Spleen (tissue), 11 donors: ENCODE data around the gene PTPRG. TPM values are rescaled to one million over a fixed set of nuclear protein-coding genes. Genes with fewer than 3 reads are reported as not detected.

Experiments
- DNase-seq: peaks from one replicate; pipeline ENCODE4 v3.0.0-alpha.2; 2020
- H3K27ac ChIP-seq, 8 donors: fragments of 200-600 bp; sonication (generic) in 7 of 8; 1 replicate in 4 of 8; 2 replicates in 4 of 8; pipeline versions ENCODE4 v1.5.0 to v1.8.0; 2016 to 2021; ENCODE audit warnings: inconsistent platforms in 4 of 8, mild to moderate bottlenecking in 4 of 8, moderate library complexity in 1 of 8
- H3K27me3 ChIP-seq, 7 donors: fragments of 200-600 bp; sonication (generic) in 6 of 7; replicated peaks in 1 of 7; 1 replicate in 4 of 7; 2 replicates in 3 of 7; pipeline versions ENCODE4 v1.5.0 to v1.8.0; 2016 to 2021; ENCODE audit warnings: inconsistent platforms in 3 of 7, mild to moderate bottlenecking in 1 of 7
- H3K36me3 ChIP-seq, 6 donors: fragments of 200-600 bp; sonication (generic) in 5 of 6; 1 replicate in 4 of 6; 2 replicates in 2 of 6; pipeline versions ENCODE4 v1.5.0 to v1.8.0; 2016 to 2021; ENCODE audit warnings: inconsistent platforms in 2 of 6
- H3K4me1 ChIP-seq, 6 donors: fragments of 200-600 bp; sonication (generic) in 5 of 6; 1 replicate in 3 of 6; 2 replicates in 3 of 6; pipeline versions ENCODE4 v1.5.0 to v1.8.0; 2016 to 2021; ENCODE audit warnings: inconsistent platforms in 3 of 6
- H3K4me3 ChIP-seq, 8 donors: fragments of 200-600 bp; sonication (generic) in 7 of 8; 1 replicate in 4 of 8; 2 replicates in 4 of 8; pipeline versions ENCODE4 v1.5.0 to v1.8.0; 2016 to 2021; ENCODE audit warnings: inconsistent platforms in 4 of 8, mild to moderate bottlenecking in 4 of 8, moderate library complexity in 2 of 8
- H3K9me3 ChIP-seq, 8 donors: fragments of 200-600 bp; sonication (generic) in 7 of 8; 1 replicate in 4 of 8; 2 replicates in 4 of 8; pipeline versions ENCODE4 v1.5.0 to v1.8.0; 2016 to 2021; ENCODE audit warnings: inconsistent platforms in 4 of 8
- CTCF ChIP-seq, 11 experiments: fragments of 200-600 bp in 7 of 11; fragments of 450-650 bp in 4 of 11; sonication (generic) in 4 of 11; IDR thresholded peaks in 8 of 11; conservative IDR thresholded peaks in 3 of 11; 1 replicate in 7 of 11; 2 replicates in 4 of 11; pipeline versions ENCODE4 v1.4.0 to v1.8.0; 2016 to 2021; ENCODE audit warnings: antibody characterized with exemption in 11 of 11, inconsistent platforms in 4 of 11, mild to moderate bottlenecking in 1 of 11
- POLR2A ChIP-seq, 3 donors: fragments of 450-650 bp; IDR thresholded peaks; one replicate each; pipeline ENCODE4 v1.5.1; 2017; ENCODE audit warnings: antibody characterized with exemption in 3 of 3, mild to moderate bottlenecking in 1 of 3
- POLR2AphosphoS5 ChIP-seq, 3 donors: sonication (generic); formaldehyde crosslinking; IDR thresholded peaks; one replicate each; pipeline ENCODE4 v1.5.1; 2017; ENCODE audit warnings: antibody characterized with exemption in 3 of 3
- WGBS, 5 donors: extraction: QIAGEN DNeasy Blood & Tissue Kit in 3 of 5; methylation state at CpG; one replicate each; pipeline versions ENCODE4 v1.1.5 to v1.1.7; 2013 to 2018; 5-methylcytosine and 5-hydroxymethylcytosine counted together
- intact Hi-C: fragments of 100-400 bp; cut with DNase I; formaldehyde crosslinking; loops from one replicate; pipeline ENCODE4 v1.15.0; 2023; ENCODE audit warnings: low total_unique reads
- polyA plus RNA-seq, 3 donors: library from polyadenylated mRNA; stranded (reverse); fragments of 200-250 nt; gene quantifications; one replicate each; pipeline ENCODE4 v1.2.1, GENCODE V29; 2013
- total RNA-seq, 7 donors: library from RNA; depleted of rRNA in 3 of 7; stranded (reverse); fragments of >200 nt in 3 of 7; fragmentation: NEBNext Ultra II Directional in 4 of 7; extraction: Animal tissue kit (Norgen Biotek cat#: 25700) in 4 of 7; gene quantifications; one replicate each; pipeline versions ENCODE4 v1.1.0 to v1.2.1, GENCODE V29; 2016 to 2021
- donor health status: healthy with polysubstance abuse.
- donor health status: DM: no; HTN: no; CAD: no; lungs with moderate emphysema.
- donor health status: DM: no; HTN: no; CAD: no.
- donor health status: Bipolar disorder and iron deficiency.
- donor health status: healthy.
- donor health status: DM: no; HTN: no; CAD: no.
- donor health status: DM: yes; HTN: yes; CAD: no.

PTPRG gene
- total and polyA plus RNA-seq, 10 donors: 0.89 to 77.0 (median 34.5) TPM

- Histone ChIP-seq H3K4me3 (no peak overlapping the region), H3K27me3 (no peaks in the 10 kb centered on the region), H3K36me3 (no peaks in the 10 kb centered on the region), H3K27ac (no peak overlapping the region), H3K9me3 (no peaks in the 10 kb centered on the region), H3K4me1 (peaks cover 0 to under 1% (median 0%) of the 10 kb centered on the region in 6 donors)
- WGBS, 5 donors: 21 to 31% (median 22%) methylated on average over 1 of the region's 1 CpG
- no peak for DNase-seq
- intact Hi-C loops: no loop called here
- TF ChIP-seq POLR2AphosphoS5 (IDR thresholded peaks at IDR 0.05) (no peak), POLR2A (IDR thresholded peaks at IDR 0.05) (no peak), CTCF (IDR thresholded peaks at IDR 0.05 in 8 of 11, conservative IDR thresholded peaks at IDR 0.05 in 3 of 11) (peak in 8 of 11 experiments; percentile 14 to 46 (median 31))
Observed at GRCh38 chr3:61530355-61530754, 31.0 kb upstream of the PTPRG start.

- no peaks in the 10 kb centered on the region for H3K4me1 ChIP-seq
- no peaks in the 10 kb centered on the region for H3K27me3 ChIP-seq
- intact Hi-C loops: no loop called here
- 60 to 68% (median 65%) methylated on average over 2 of the region's 2 CpGs for WGBS, 5 donors
- no peak for TF ChIP-seq POLR2AphosphoS5 (IDR thresholded peaks at IDR 0.05)
- TF ChIP-seq POLR2A (IDR thresholded peaks at IDR 0.05): no peak
- no peak for TF ChIP-seq CTCF (IDR thresholded peaks at IDR 0.05 in 8 of 11, conservative IDR thresholded peaks at IDR 0.05 in 3 of 11)
- H3K9me3 ChIP-seq: no peaks in the 10 kb centered on the region
- H3K36me3 ChIP-seq: no peaks in the 10 kb centered on the region
- no peak for DNase-seq
- no peak overlapping the region for H3K27ac ChIP-seq
- no peak overlapping the region for H3K4me3 ChIP-seq
Observed at GRCh38 chr3:61531528-61531927, 29.8 kb upstream of the PTPRG start.

GRCh38 chr3:61532739-61533500 is 28.5 kb upstream of the PTPRG start:
- no peak overlapping the region for H3K4me3 ChIP-seq
- DNase-seq: no peak
- peaks cover 0 to 6% (median 0%) of the 10 kb centered on the region in 6 donors for H3K4me1 ChIP-seq
- H3K27me3 ChIP-seq: no peaks in the 10 kb centered on the region
- 85 to 93% (median 88%) methylated on average over 12 to 13 of the region's 13 CpGs for WGBS, 5 donors
- no peaks in the 10 kb centered on the region for H3K9me3 ChIP-seq
- no peaks in the 10 kb centered on the region for H3K36me3 ChIP-seq
- intact Hi-C loops: no loop called here
- TF ChIP-seq POLR2AphosphoS5 (IDR thresholded peaks at IDR 0.05) (no peak), POLR2A (IDR thresholded peaks at IDR 0.05) (no peak), CTCF (IDR thresholded peaks at IDR 0.05 in 8 of 11, conservative IDR thresholded peaks at IDR 0.05 in 3 of 11) (no peak)
- H3K27ac ChIP-seq: no peak overlapping the region

- WGBS, 5 donors: 81 to 100% (median 98%) methylated on average over 3 of the region's 3 CpGs
- Histone ChIP-seq H3K4me3 (no peak overlapping the region), H3K27me3 (no peaks in the 10 kb centered on the region), H3K27ac (no peak overlapping the region), H3K36me3 (no peaks in the 10 kb centered on the region), H3K9me3 (no peaks in the 10 kb centered on the region), H3K4me1 (peaks cover 0 to 9% (median 0%) of the 10 kb centered on the region in 6 donors)
- no peak for TF ChIP-seq POLR2A (IDR thresholded peaks at IDR 0.05)
- no peak for TF ChIP-seq CTCF (IDR thresholded peaks at IDR 0.05 in 8 of 11, conservative IDR thresholded peaks at IDR 0.05 in 3 of 11)
- TF ChIP-seq POLR2AphosphoS5 (IDR thresholded peaks at IDR 0.05): no peak
- intact Hi-C loops: no loop called here
- no peak for DNase-seq
Observed at GRCh38 chr3:61535826-61536225, 25.5 kb upstream of the PTPRG start.
